ENCODE results near the gene MYMX.

MYMX gene

GRCh38 chr6:44264154-44265006 is 47.7 kb downstream of the MYMX start:
- no peak for DNase-seq (ENCODE audit: low read depth)
- peaks cover 14% of the 10 kb centered on the region for H3K27me3 ChIP-seq (replicated peaks; ENCODE audit: control insufficient read depth, insufficient read depth, low read length)

DNA sequence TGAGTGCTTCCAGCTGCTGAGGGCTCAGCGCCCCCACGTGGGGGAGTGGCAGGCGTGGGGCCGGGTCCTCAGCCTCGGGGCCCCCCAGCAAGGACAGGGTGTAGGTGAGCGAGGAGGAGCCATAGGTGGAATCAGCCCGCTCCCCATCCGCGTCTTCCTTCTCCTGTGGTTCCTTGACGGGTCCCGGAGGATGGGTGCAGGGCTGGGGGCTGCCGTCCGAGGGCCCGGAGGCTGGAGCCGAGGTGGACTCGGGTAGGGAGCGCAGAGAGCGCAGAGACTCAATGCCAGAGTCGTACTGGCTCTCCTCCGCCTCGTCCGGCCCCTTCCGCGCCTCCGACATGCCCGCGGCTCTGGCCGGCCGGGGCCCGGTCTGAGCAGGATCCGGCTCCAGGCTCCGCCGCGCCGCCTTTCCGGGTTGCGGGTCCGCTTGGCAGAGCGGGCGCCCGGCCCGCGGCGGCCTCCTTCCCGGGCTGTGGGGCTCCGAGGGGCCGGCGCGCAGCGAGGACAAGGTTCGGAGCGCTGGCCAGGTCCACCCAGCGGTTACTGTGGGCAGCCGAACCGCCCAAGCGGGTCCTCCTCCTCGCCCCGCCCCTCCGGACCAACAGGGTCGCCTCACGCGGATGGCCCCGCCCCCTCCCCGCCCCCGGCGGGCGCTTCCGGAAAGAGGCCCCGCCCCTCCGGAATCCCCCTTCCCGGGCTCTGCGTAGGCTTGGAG is 48.4 kb downstream of the MYMX start, which contains the start of gene NFKBIE:
Gene NFKBIE, minus strand, starts transcription at position 545 of the 715 bp plus-strand sequence. Its CDS starts 205 bp downstream, at position 340.
- H3K9ac ChIP-seq (ENCODE audit: low read length), result peak within 1 kb of the TSS; percentile 87
- peak; percentile 99 for DNase-seq (ENCODE audit: low read depth)
- no peaks in the 10 kb centered on the region for H3K36me3 ChIP-seq (ENCODE audit: control insufficient read depth, insufficient read depth, low read length, severe bottlenecking)
- no peaks in the 10 kb centered on the region for H3K9me3 ChIP-seq (ENCODE audit: control insufficient read depth, low read length)
- H3K4me1 ChIP-seq (ENCODE audit: control insufficient read depth, insufficient read depth, low read length), result peaks cover 22% of the 10 kb centered on the region
- peak within 1 kb of the TSS; percentile 84 for H3K4me3 ChIP-seq (ENCODE audit: low read length)
- H3K27me3 ChIP-seq (replicated peaks; ENCODE audit: control insufficient read depth, insufficient read depth, low read length), result peaks cover 21% of the 10 kb centered on the region

More at GRCh38 chr6:44264154-44265006, 47.7 kb downstream of the MYMX start:
- peak overlapping the region; percentile 87 for H3K9ac ChIP-seq (ENCODE audit: low read length)
- no peaks in the 10 kb centered on the region for H3K36me3 ChIP-seq (ENCODE audit: control insufficient read depth, insufficient read depth, low read length, severe bottlenecking)
- no peaks in the 10 kb centered on the region for H3K9me3 ChIP-seq (ENCODE audit: control insufficient read depth, low read length)
- H3K4me3 ChIP-seq (ENCODE audit: low read length), result peak overlapping the region; percentile 84
- peaks cover 22% of the 10 kb centered on the region for H3K4me1 ChIP-seq (ENCODE audit: control insufficient read depth, insufficient read depth, low read length)

DNA sequence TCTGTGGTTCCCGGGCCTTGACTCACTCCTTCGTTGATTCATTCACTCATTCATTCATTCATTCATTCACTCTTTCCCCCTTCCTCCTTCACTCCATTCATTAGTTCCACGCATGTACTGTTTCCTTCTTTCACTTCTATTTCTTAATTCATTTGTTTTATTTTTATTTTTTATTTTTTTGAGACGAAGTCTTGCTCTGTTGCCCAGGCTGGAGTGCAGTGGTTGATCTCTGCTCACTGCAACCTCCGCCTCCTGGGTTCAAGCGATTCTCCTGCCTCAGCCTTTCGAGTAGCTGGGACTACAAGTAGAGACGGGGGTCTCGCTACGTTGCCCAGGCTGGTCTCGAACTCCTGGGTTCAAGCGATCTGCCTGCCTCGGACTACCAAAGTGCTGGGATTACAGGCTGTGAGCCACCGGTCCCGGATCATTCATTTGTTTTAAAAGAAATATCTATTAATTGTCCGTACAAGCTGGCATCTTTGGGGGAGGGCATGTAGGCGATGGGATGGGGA is 49.1 kb downstream of the MYMX start:
- H3K4me1 ChIP-seq (ENCODE audit: control insufficient read depth, insufficient read depth, low read length), result peaks cover 22% of the 10 kb centered on the region
- no peak for DNase-seq (ENCODE audit: low read depth)
- peaks cover 21% of the 10 kb centered on the region for H3K27me3 ChIP-seq (replicated peaks; ENCODE audit: control insufficient read depth, insufficient read depth, low read length)
- H3K36me3 ChIP-seq (ENCODE audit: control insufficient read depth, insufficient read depth, low read length, severe bottlenecking), result no peaks in the 10 kb centered on the region
- no peaks in the 10 kb centered on the region for H3K9me3 ChIP-seq (ENCODE audit: control insufficient read depth, low read length)
- no peak overlapping the region for H3K9ac ChIP-seq (ENCODE audit: low read length)
- peak overlapping the region; percentile 55 for H3K4me3 ChIP-seq (ENCODE audit: low read length)

DNA sequence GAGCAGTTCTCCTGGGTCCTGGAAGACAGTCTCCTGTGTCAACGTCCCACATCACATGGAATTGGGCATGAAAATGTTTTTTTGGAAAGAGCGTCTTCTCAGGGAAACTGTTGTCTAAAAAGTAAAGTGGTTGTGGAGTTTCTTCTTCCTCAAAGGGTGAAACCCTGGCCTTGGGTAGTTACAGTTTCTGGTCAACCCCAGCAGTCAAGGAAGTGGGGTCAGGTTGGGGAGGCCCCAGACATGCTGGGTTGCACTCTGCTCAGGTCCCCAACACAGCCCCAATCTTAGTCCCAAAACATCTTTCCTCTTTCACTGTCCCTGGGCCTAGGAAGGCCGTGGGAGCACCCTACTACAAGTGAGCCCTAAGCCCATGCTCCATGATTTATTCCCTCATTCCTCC is 49.6 kb downstream of the MYMX start:
- H3K4me3 ChIP-seq (ENCODE audit: low read length), result no peak overlapping the region
- H3K9me3 ChIP-seq (ENCODE audit: control insufficient read depth, low read length), result no peaks in the 10 kb centered on the region
- H3K36me3 ChIP-seq (ENCODE audit: control insufficient read depth, insufficient read depth, low read length, severe bottlenecking), result no peaks in the 10 kb centered on the region
- H3K27me3 ChIP-seq (replicated peaks; ENCODE audit: control insufficient read depth, insufficient read depth, low read length), result peaks cover 25% of the 10 kb centered on the region
- no peak for DNase-seq (ENCODE audit: low read depth)
- H3K4me1 ChIP-seq (ENCODE audit: control insufficient read depth, insufficient read depth, low read length), result peaks cover 22% of the 10 kb centered on the region
- no peak overlapping the region for H3K9ac ChIP-seq (ENCODE audit: low read length)

DNA sequence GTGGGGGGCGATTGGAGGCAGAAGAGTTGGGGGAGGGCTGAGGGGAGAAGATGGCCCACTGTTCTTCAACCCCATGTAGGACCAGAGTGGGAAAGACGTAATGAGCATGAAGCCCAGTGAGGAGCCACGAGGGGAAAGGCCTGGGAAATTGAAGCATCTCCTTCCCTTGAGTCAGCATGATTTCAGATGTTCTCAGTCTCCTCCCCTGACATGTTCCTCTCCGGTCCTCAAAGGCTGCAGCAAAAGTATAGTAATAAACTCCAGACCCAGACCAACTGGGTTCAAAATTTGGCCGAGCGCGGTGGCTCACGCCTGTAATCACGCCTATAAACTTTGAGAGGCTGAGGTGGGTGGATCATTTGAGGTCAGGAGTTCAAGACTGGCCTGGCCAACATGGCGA is 50.5 kb downstream of the MYMX start:
- H3K4me1 ChIP-seq (ENCODE audit: control insufficient read depth, insufficient read depth, low read length), result peaks cover 22% of the 10 kb centered on the region
- no peak overlapping the region for H3K4me3 ChIP-seq (ENCODE audit: low read length)
- DNase-seq (ENCODE audit: low read depth), result no peak

More for the DNA sequence above, 50.5 kb downstream of the MYMX start:
- Histone ChIP-seq H3K9ac (ENCODE audit: low read length) (no peak overlapping the region), H3K9me3 (ENCODE audit: control insufficient read depth, low read length) (no peaks in the 10 kb centered on the region), H3K36me3 (ENCODE audit: control insufficient read depth, insufficient read depth, low read length, severe bottlenecking) (no peaks in the 10 kb centered on the region), H3K27me3 (replicated peaks; ENCODE audit: control insufficient read depth, insufficient read depth, low read length) (peaks cover 34% of the 10 kb centered on the region)

Measured in adipocyte (in vitro differentiated cells).